CD4-positive, CD25-positive, alpha-beta regulatory T cell (primary cell): ENCODE results near the gene EIF1B. TPM values are rescaled to one million over a fixed set of nuclear protein-coding genes. Genes with fewer than 3 reads are reported as not detected.

ENCODE experiments used
- ATAC-seq, 2 donors: fragments of 150-1000 bp; cut with Tn5 transposase; one replicate each; pipeline ENCODE4 v1.10.0; 2021; ENCODE audit warnings: low read depth in 2 of 2, moderate number of reproducible peaks in 2 of 2, moderate library complexity in 1 of 2
- DNase-seq, 3 donors: peaks; one replicate each; pipeline versions ENCODE4 v3.0.0 to v3.0.0-alpha.2; 2012 to 2022; ENCODE audit warnings: mixed read lengths in 1 of 3
- H3K27ac ChIP-seq: one replicate; pipeline ENCODE4 v1.7.0; 2013; ENCODE audit warnings: mild to moderate bottlenecking, low read length; ENCODE audit not compliant: insufficient read depth, poor library complexity, severe bottlenecking
- H3K27me3 ChIP-seq: one replicate; pipeline ENCODE4 v1.7.0; 2013; ENCODE audit warnings: low read length; ENCODE audit not compliant: control insufficient read depth, insufficient read depth
- H3K36me3 ChIP-seq: one replicate; pipeline ENCODE4 v1.7.0; 2013; ENCODE audit warnings: mild to moderate bottlenecking, low read length, moderate library complexity; ENCODE audit not compliant: control insufficient read depth, insufficient read depth
- H3K4me1 ChIP-seq: 2 replicates; pipeline ENCODE4 v1.7.0; 2013; ENCODE audit warnings: mild to moderate bottlenecking, low read length; ENCODE audit not compliant: insufficient read depth, control insufficient read depth, poor library complexity, severe bottlenecking
- H3K4me3 ChIP-seq: one replicate; pipeline ENCODE4 v1.7.0; 2013; ENCODE audit warnings: low read depth, mild to moderate bottlenecking, low read length, moderate library complexity
- H3K9me3 ChIP-seq, 2 experiments: 1 replicate in 1 of 2; 2 replicates in 1 of 2; pipeline ENCODE4 v1.7.0; 2013; ENCODE audit warnings: low read length in 2 of 2, mild to moderate bottlenecking in 1 of 2, moderate library complexity in 1 of 2; ENCODE audit not compliant: control insufficient read depth in 2 of 2
- H3K27ac Mint-ChIP-seq, 3 donors: one replicate each; pipeline ENCODE4 v1.8.0; 2020 to 2022; ENCODE audit warnings: mild to moderate bottlenecking in 3 of 3, mixed read lengths in 3 of 3, moderate library complexity in 2 of 3
- H3K27me3 Mint-ChIP-seq: one replicate; pipeline ENCODE4 v1.8.0; 2022; ENCODE audit warnings: mild to moderate bottlenecking, mixed read lengths
- H3K36me3 Mint-ChIP-seq: one replicate; pipeline ENCODE4 v1.8.0; 2020; ENCODE audit warnings: mixed read lengths
- H3K4me1 Mint-ChIP-seq, 4 donors: one replicate each; pipeline ENCODE4 v1.8.0; 2020 to 2022; ENCODE audit warnings: mixed read lengths in 4 of 4, mild to moderate bottlenecking in 1 of 4
- H3K4me3 Mint-ChIP-seq, 4 donors: one replicate each; pipeline ENCODE4 v1.8.0; 2020 to 2022; ENCODE audit warnings: mild to moderate bottlenecking in 4 of 4, mixed read lengths in 4 of 4, moderate library complexity in 3 of 4
- H3K9me3 Mint-ChIP-seq, 7 donors: one replicate each; pipeline ENCODE4 v1.8.0; 2020 to 2022; ENCODE audit warnings: mixed read lengths in 7 of 7, mild to moderate bottlenecking in 3 of 7, moderate library complexity in 2 of 7
- polyA plus RNA-seq, 4 donors: library from polyadenylated mRNA; unstranded; fragments of 300-500 nt; fragmentation: Illumina TruSeq; gene quantifications; one replicate each; pipeline ENCODE4 v1.2.3, GENCODE V29; 2021
- total RNA-seq: library from RNA; stranded (reverse); gene quantifications from one replicate; pipeline ENCODE4 v1.2.3, GENCODE V29; 2022

Gene EIF1B
- total and polyA plus RNA-seq, 5 donors from 2014 or later = 42.3 to 76.4 (median 69.7) TPM

GRCh38 chr3:40309925-40310695, 603 bp downstream of the EIF1B start:
- peak overlapping the region; percentile 97 for H3K27ac ChIP-seq
- peaks cover 32% of the 10 kb centered on the region for H3K4me1 ChIP-seq
- peak overlapping the region; percentile 99 to 100 (median 100) for H3K27ac Mint-ChIP-seq
- peak overlapping the region; percentile 93 for H3K4me3 ChIP-seq
- H3K9me3 ChIP-seq = no peaks in the 10 kb centered on the region
- H3K4me3 Mint-ChIP-seq = peak overlapping the region; percentile 99 to 100 (median 100)
- peaks cover 4% of the 10 kb centered on the region for H3K27me3 Mint-ChIP-seq
- peaks cover 24 to 48% (median 41%) of the 10 kb centered on the region in 4 donors for H3K4me1 Mint-ChIP-seq
- DNase-seq (peak; percentile 15 to 46 (median 44)), ATAC-seq (no peak)
- H3K36me3 ChIP-seq = peaks cover 31% of the 10 kb centered on the region
- no peaks in the 10 kb centered on the region for H3K9me3 Mint-ChIP-seq
- no peaks in the 10 kb centered on the region for H3K27me3 ChIP-seq
- H3K36me3 Mint-ChIP-seq = peaks cover 16% of the 10 kb centered on the region

- Histone ChIP-seq H3K36me3 (peaks cover 31% of the 10 kb centered on the region), H3K9me3 (no peaks in the 10 kb centered on the region), H3K27me3 (no peaks in the 10 kb centered on the region), H3K4me1 (peaks cover 32% of the 10 kb centered on the region), H3K27ac (peak overlapping the region; percentile 97), H3K4me3 (peak overlapping the region; percentile 93)
- ATAC-seq (no peak), DNase-seq (peak in 1 of 3 donors; percentile 10)
- H3K4me3 Mint-ChIP-seq = peak overlapping the region; percentile 99 to 100 (median 100)
- H3K4me1 Mint-ChIP-seq = peaks cover 24 to 48% (median 41%) of the 10 kb centered on the region in 4 donors
- no peaks in the 10 kb centered on the region for H3K9me3 Mint-ChIP-seq
- H3K36me3 Mint-ChIP-seq = peaks cover 16% of the 10 kb centered on the region
- H3K27me3 Mint-ChIP-seq = peaks cover 4% of the 10 kb centered on the region
- peak overlapping the region; percentile 99 to 100 (median 100) for H3K27ac Mint-ChIP-seq
Observed at GRCh38 chr3:40310705-40311104, 1.2 kb downstream of the EIF1B start.

- Histone ChIP-seq H3K27me3 (no peaks in the 10 kb centered on the region), H3K36me3 (peaks cover 31% of the 10 kb centered on the region), H3K27ac (peak overlapping the region; percentile 19), H3K9me3 (no peaks in the 10 kb centered on the region), H3K4me1 (peaks cover 32% of the 10 kb centered on the region), H3K4me3 (peak overlapping the region; percentile 28)
- ATAC-seq (no peak), DNase-seq (no peak)
- Mint-ChIP-seq H3K4me1 (peaks cover 24 to 53% (median 42%) of the 10 kb centered on the region in 4 donors), H3K36me3 (peaks cover 16% of the 10 kb centered on the region), H3K27me3 (peaks cover 4% of the 10 kb centered on the region), H3K27ac (peak overlapping the region in 2 of 3 donors; percentile 55 to 100), H3K4me3 (no peak overlapping the region), H3K9me3 (no peaks in the 10 kb centered on the region)
Observed at GRCh38 chr3:40312661-40313226, 3.2 kb downstream of the EIF1B start.

- Histone ChIP-seq H3K27me3 (no peaks in the 10 kb centered on the region), H3K9me3 (no peaks in the 10 kb centered on the region), H3K4me3 (no peak overlapping the region), H3K4me1 (peaks cover 24% of the 10 kb centered on the region), H3K36me3 (peaks cover 31% of the 10 kb centered on the region), H3K27ac (no peak overlapping the region)
- no peaks in the 10 kb centered on the region for H3K9me3 Mint-ChIP-seq
- peak overlapping the region in 1 of 3 donors; percentile 58 for H3K27ac Mint-ChIP-seq
- peaks cover 4% of the 10 kb centered on the region for H3K27me3 Mint-ChIP-seq
- peaks cover 21 to 45% (median 36%) of the 10 kb centered on the region in 4 donors for H3K4me1 Mint-ChIP-seq
- DNase-seq (no peak), ATAC-seq (no peak)
- H3K4me3 Mint-ChIP-seq = peak overlapping the region in 1 of 4 donors; percentile 8
- H3K36me3 Mint-ChIP-seq = peaks cover 16% of the 10 kb centered on the region
Observed at GRCh38 chr3:40313975-40314860, 4.7 kb downstream of the EIF1B start.

GRCh38 chr3:40317061-40317855, 7.8 kb downstream of the EIF1B start:
- H3K27ac ChIP-seq = no peak overlapping the region
- Mint-ChIP-seq H3K4me1 (peaks cover 8 to 18% (median 12%) of the 10 kb centered on the region in 4 donors), H3K9me3 (no peaks in the 10 kb centered on the region), H3K27ac (no peak overlapping the region), H3K27me3 (no peaks in the 10 kb centered on the region), H3K4me3 (peak overlapping the region in 1 of 4 donors; percentile 13), H3K36me3 (peaks cover 10% of the 10 kb centered on the region)
- no peaks in the 10 kb centered on the region for H3K27me3 ChIP-seq
- H3K4me1 ChIP-seq = no peaks in the 10 kb centered on the region
- DNase-seq = peak; percentile 27 to 79 (median 67)
- no peaks in the 10 kb centered on the region for H3K9me3 ChIP-seq
- ATAC-seq = peak; percentile 69 to 75
- no peak overlapping the region for H3K4me3 ChIP-seq
- peaks cover 21% of the 10 kb centered on the region for H3K36me3 ChIP-seq

- Mint-ChIP-seq H3K4me3 (no peak overlapping the region), H3K36me3 (peaks cover 4% of the 10 kb centered on the region), H3K9me3 (no peaks in the 10 kb centered on the region), H3K4me1 (peaks cover 0 to 4% (median 1%) of the 10 kb centered on the region in 4 donors), H3K27ac (no peak overlapping the region), H3K27me3 (peaks cover 13% of the 10 kb centered on the region)
- no peak overlapping the region for H3K4me3 ChIP-seq
- no peak for ATAC-seq
- H3K4me1 ChIP-seq = no peaks in the 10 kb centered on the region
- DNase-seq = no peak
- H3K27ac ChIP-seq = no peak overlapping the region
- no peaks in the 10 kb centered on the region for H3K36me3 ChIP-seq
- H3K27me3 ChIP-seq = peaks cover 6% of the 10 kb centered on the region
- H3K9me3 ChIP-seq = no peaks in the 10 kb centered on the region
Observed at GRCh38 chr3:40321818-40322217, 12.3 kb downstream of the EIF1B start.

GRCh38 chr3:40323946-40324345, 14.4 kb downstream of the EIF1B start:
- no peaks in the 10 kb centered on the region for H3K36me3 ChIP-seq
- peaks cover 0 to 2% (median 0%) of the 10 kb centered on the region in 7 donors for H3K9me3 Mint-ChIP-seq
- no peaks in the 10 kb centered on the region for H3K4me1 ChIP-seq
- peaks cover 20% of the 10 kb centered on the region for H3K27me3 Mint-ChIP-seq
- H3K4me3 Mint-ChIP-seq = no peak overlapping the region
- H3K4me1 Mint-ChIP-seq = peaks cover 3 to 5% (median 4%) of the 10 kb centered on the region in 4 donors
- no peak overlapping the region for H3K27ac ChIP-seq
- peaks cover 6% of the 10 kb centered on the region for H3K27me3 ChIP-seq
- peaks cover 4% of the 10 kb centered on the region for H3K36me3 Mint-ChIP-seq
- no peak overlapping the region for H3K4me3 ChIP-seq
- no peak overlapping the region for H3K27ac Mint-ChIP-seq
- no peaks in the 10 kb centered on the region for H3K9me3 ChIP-seq
- DNase-seq (no peak), ATAC-seq (no peak)
